Smooth muscle cell (in vitro differentiated cells): ENCODE measurements around the gene PCGF1. TPM values are rescaled to one million over a fixed set of nuclear protein-coding genes. Genes with fewer than 3 reads are reported as not detected.

Experiments used
- DNase-seq: peaks from one replicate; lab custom pipeline; 2025; ENCODE audit not compliant: unreplicated experiment; lab: John Stamatoyannopoulos, UW
- H2AFZ ChIP-seq: fragments of 200-600 bp; sonication (generic); 2 replicates; pipeline ENCODE4 v1.6.0; 2016; ENCODE audit warnings: antibody characterized with exemption, low read depth, mild to moderate bottlenecking
- H3F3A ChIP-seq: fragments of 200-600 bp; sonication (generic); 2 replicates; pipeline ENCODE4 v1.6.0; 2017; ENCODE audit warnings: antibody characterized with exemption, low read depth
- H3K27ac ChIP-seq: fragments of 200-600 bp; sonication (generic); 2 replicates; pipeline ENCODE4 v1.5.1; 2016; ENCODE audit warnings: low read depth, mild to moderate bottlenecking
- H3K27me3 ChIP-seq: fragments of 200-600 bp; sonication (generic); 2 replicates; pipeline ENCODE4 v1.6.1; 2016; ENCODE audit warnings: low read depth, mild to moderate bottlenecking
- H3K36me3 ChIP-seq: fragments of 200-600 bp; sonication (generic); 2 replicates; pipeline ENCODE4 v1.5.1; 2016; ENCODE audit warnings: low read depth
- H3K4me1 ChIP-seq: fragments of 200-600 bp; sonication (generic); 2 replicates; pipeline ENCODE4 v1.5.1; 2016; ENCODE audit warnings: low read depth
- H3K4me2 ChIP-seq: fragments of 200-600 bp; sonication (generic); 2 replicates; pipeline ENCODE4 v1.6.0; 2016; ENCODE audit warnings: mild to moderate bottlenecking
- H3K4me3 ChIP-seq: fragments of 200-600 bp; sonication (generic); 2 replicates; pipeline ENCODE4 v1.5.1; 2016; ENCODE audit warnings: mild to moderate bottlenecking
- H3K79me2 ChIP-seq: fragments of 200-600 bp; sonication (generic); 2 replicates; pipeline ENCODE4 v1.6.0; 2016; ENCODE audit warnings: low read depth, mild to moderate bottlenecking
- H3K9ac ChIP-seq: fragments of 200-600 bp; sonication (generic); 2 replicates; pipeline ENCODE4 v1.6.0; 2016; ENCODE audit warnings: low read depth
- H3K9me3 ChIP-seq: fragments of 200-600 bp; sonication (generic); replicated peaks from 2 replicates; pipeline ENCODE4 v1.5.1; 2016; ENCODE audit warnings: low read depth
- H4K20me1 ChIP-seq: fragments of 200-600 bp; sonication (generic); 2 replicates; pipeline ENCODE4 v1.6.0; 2016; ENCODE audit warnings: low read depth
- WGBS: methylation state at CpG from one replicate; pipeline ENCODE4 v1.1.7; 2016; ENCODE audit warnings: low lambda C conversion rate; 5-methylcytosine and 5-hydroxymethylcytosine counted together
- polyA plus RNA-seq: library from polyadenylated mRNA; unstranded; fragments of >200 nt; fragmentation: Nextera tagmentation; extraction: Ambion mirVana; gene quantifications from 2 replicates; pipeline ENCODE4 v1.2.1, GENCODE V29; 2016
- total RNA-seq: library from RNA; depleted of rRNA; stranded (reverse); fragments of >200 nt; gene quantifications from 2 replicates; pipeline ENCODE4 v1.2.3, GENCODE V29; 2014
- TF ChIP-seq, protein P1 (sequence below): fragments of 200-600 bp; sonication (generic); IDR thresholded peaks from 2 replicates; pipeline ENCODE4 v1.5.1; 2017; ENCODE audit warnings: borderline replicate concordance, mild to moderate bottlenecking, antibody characterized with exemption; ENCODE audit not compliant: insufficient read depth, poor library complexity, severe bottlenecking

The PCGF1 gene
- total and polyA plus RNA-seq, 2 experiments from 2014 or later = 19.1 to 29.3 TPM

DNA sequence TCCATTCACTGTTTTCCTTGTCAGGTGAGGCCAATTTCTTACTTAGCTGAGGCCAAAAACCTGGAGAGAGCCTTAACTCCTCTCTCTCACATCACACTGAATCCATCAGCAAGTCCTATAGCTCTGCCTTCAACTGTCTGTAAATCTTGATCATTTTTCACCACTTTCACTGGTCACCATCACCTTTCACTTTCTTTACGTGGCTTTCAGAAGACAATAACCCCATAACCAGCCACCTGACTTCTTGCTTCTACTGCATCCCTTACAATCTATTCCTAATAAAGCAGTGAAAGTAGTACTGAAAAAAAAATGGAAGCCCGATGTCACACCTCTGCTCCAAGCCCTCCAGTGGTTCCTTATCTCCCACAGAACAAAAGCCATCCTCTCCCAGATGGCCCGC is 38.5 kb upstream of the PCGF1 start:
- H3K79me2 ChIP-seq = peaks cover 32% of the 10 kb centered on the region
- TF ChIP-seq, protein P1, sequence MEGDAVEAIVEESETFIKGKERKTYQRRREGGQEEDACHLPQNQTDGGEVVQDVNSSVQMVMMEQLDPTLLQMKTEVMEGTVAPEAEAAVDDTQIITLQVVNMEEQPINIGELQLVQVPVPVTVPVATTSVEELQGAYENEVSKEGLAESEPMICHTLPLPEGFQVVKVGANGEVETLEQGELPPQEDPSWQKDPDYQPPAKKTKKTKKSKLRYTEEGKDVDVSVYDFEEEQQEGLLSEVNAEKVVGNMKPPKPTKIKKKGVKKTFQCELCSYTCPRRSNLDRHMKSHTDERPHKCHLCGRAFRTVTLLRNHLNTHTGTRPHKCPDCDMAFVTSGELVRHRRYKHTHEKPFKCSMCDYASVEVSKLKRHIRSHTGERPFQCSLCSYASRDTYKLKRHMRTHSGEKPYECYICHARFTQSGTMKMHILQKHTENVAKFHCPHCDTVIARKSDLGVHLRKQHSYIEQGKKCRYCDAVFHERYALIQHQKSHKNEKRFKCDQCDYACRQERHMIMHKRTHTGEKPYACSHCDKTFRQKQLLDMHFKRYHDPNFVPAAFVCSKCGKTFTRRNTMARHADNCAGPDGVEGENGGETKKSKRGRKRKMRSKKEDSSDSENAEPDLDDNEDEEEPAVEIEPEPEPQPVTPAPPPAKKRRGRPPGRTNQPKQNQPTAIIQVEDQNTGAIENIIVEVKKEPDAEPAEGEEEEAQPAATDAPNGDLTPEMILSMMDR = no peak

GRCh38 chr2:74544634-74545033 is 37.1 kb upstream of the PCGF1 start:
- TF ChIP-seq, protein P1 = no peak
- Histone ChIP-seq H3K4me2 (no peak overlapping the region), H3K4me3 (no peak overlapping the region), H2AFZ (no peak overlapping the region), H3K27me3 (no peaks in the 10 kb centered on the region), H3K9me3 (no peaks in the 10 kb centered on the region), H3K9ac (no peak overlapping the region), H4K20me1 (peaks cover 38% of the 10 kb centered on the region), H3K79me2 (peaks cover 24% of the 10 kb centered on the region), H3K27ac (no peak overlapping the region), H3K36me3 (peaks cover 3% of the 10 kb centered on the region), H3K4me1 (peaks cover 13% of the 10 kb centered on the region), H3F3A (no peaks in the 10 kb centered on the region)
- whole genome bisulfite sequencing = 92% methylated on average over 3 of the region's 3 CpGs
- DNase-seq = no peak

More for the DNA sequence above, 38.5 kb upstream of the PCGF1 start:
- no peak overlapping the region for H3K4me2 ChIP-seq
- no peak overlapping the region for H3K9ac ChIP-seq
- H3K9me3 ChIP-seq = no peaks in the 10 kb centered on the region
- H3K4me3 ChIP-seq = no peak overlapping the region
- DNase-seq = no peak
- no peaks in the 10 kb centered on the region for H3K27me3 ChIP-seq
- peaks cover 3% of the 10 kb centered on the region for H3K36me3 ChIP-seq
- no peak overlapping the region for H2AFZ ChIP-seq
- WGBS = 93% methylated on average over 3 of the region's 3 CpGs
- H4K20me1 ChIP-seq = peaks cover 51% of the 10 kb centered on the region
- H3K4me1 ChIP-seq = peaks cover 19% of the 10 kb centered on the region
- no peak overlapping the region for H3K27ac ChIP-seq
- H3F3A ChIP-seq = no peaks in the 10 kb centered on the region

DNA sequence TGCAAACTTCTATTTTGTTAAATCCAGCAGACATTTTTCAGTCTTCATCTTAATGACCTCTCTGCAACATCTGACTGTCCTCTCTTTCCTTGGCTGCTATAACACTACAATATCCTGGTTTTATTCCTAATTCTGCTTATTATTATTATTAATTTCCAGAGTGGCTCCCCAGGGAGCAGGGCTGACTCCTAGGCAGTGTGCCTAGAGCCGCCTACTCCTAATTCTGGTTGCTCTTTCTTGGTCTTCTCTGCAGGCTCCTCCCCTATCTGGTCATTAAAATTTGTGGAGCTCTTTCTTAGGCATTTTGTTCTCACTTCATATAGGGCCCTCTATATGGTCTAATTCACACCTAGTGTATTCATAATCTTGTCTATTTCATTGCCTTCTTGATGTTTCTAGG is 35.5 kb upstream of the PCGF1 start:
- Histone ChIP-seq H3K4me2 (no peak overlapping the region), H3K9me3 (no peaks in the 10 kb centered on the region), H3K4me1 (no peaks in the 10 kb centered on the region), H3K27ac (no peak overlapping the region), H3K79me2 (peaks cover 21% of the 10 kb centered on the region), H2AFZ (no peak overlapping the region), H3K27me3 (no peaks in the 10 kb centered on the region), H3F3A (no peaks in the 10 kb centered on the region), H3K36me3 (peaks cover 3% of the 10 kb centered on the region), H4K20me1 (peaks cover 25% of the 10 kb centered on the region), H3K9ac (no peak overlapping the region), H3K4me3 (no peak overlapping the region)
- DNase-seq = no peak
- 96% methylated on average over 1 of the region's 1 CpG for WGBS
- TF ChIP-seq, protein P1 = no peak

DNA sequence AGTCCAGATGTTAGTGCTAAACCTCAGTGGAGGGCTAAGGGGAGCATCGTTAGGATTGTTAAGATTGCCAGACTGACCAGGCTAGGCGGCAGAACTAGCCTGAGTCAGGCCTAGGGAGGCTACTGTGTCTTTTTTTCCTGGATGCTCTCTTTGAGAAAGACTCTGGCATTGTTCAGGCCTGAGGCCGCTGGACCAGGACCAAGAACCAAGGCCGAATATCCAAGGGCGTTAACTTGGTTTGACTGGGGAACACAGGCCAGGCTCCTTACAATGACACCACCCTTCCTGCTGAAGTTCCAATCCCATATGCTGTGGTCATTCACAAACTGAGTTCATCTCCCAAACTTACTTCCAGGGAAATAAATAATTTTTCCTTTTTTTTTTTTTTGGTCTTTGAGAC is 32.8 kb upstream of the PCGF1 start:
- Histone ChIP-seq H3K4me2 (no peak overlapping the region), H3K79me2 (peaks cover 5% of the 10 kb centered on the region), H3K27me3 (no peaks in the 10 kb centered on the region), H3K9me3 (no peaks in the 10 kb centered on the region), H3F3A (peaks cover 10% of the 10 kb centered on the region), H3K9ac (no peak overlapping the region), H3K27ac (no peak overlapping the region), H4K20me1 (peaks cover 15% of the 10 kb centered on the region), H3K4me3 (no peak overlapping the region), H3K36me3 (peaks cover 3% of the 10 kb centered on the region), H2AFZ (no peak overlapping the region), H3K4me1 (no peaks in the 10 kb centered on the region)
- TF ChIP-seq, protein P1 = no peak
- 94% methylated on average over 5 of the region's 5 CpGs for WGBS
- no peak for DNase-seq
